ENCODE data around the gene ALDH18A1.

ALDH18A1 gene

GRCh38 chr10:95572131-95572820 lies 84.2 kb downstream of the ALDH18A1 start:
- H3K4me3 ChIP-seq (ENCODE audit: low read depth, low read length), result no peak overlapping the region
- TF ChIP-seq CTCF (IDR thresholded peaks at IDR 0.05; ENCODE audit: low read depth, low read length), result no peak

- no peak overlapping the region for H3K4me3 ChIP-seq (ENCODE audit: low read depth, low read length)
- TF ChIP-seq CTCF (IDR thresholded peaks at IDR 0.05; ENCODE audit: low read depth, low read length), result no peak
Measured at GRCh38 chr10:95571390-95571789, 85.1 kb downstream of the ALDH18A1 start.

- TF ChIP-seq CTCF (IDR thresholded peaks at IDR 0.05; ENCODE audit: low read depth, low read length), result no peak
- H3K4me3 ChIP-seq (ENCODE audit: low read depth, low read length), result no peak overlapping the region
Measured at GRCh38 chr10:95569368-95569767, 87.1 kb downstream of the ALDH18A1 start.

- TF ChIP-seq CTCF (IDR thresholded peaks at IDR 0.05; ENCODE audit: low read depth, low read length), result no peak
- H3K4me3 ChIP-seq (ENCODE audit: low read depth, low read length), result no peak overlapping the region
Measured at GRCh38 chr10:95567903-95568630, 88.4 kb downstream of the ALDH18A1 start.

- TF ChIP-seq CTCF (IDR thresholded peaks at IDR 0.05; ENCODE audit: low read depth, low read length), result no peak
Measured at GRCh38 chr10:95566136-95566535, 90.4 kb downstream of the ALDH18A1 start.

GRCh38 chr10:95565336-95565735 lies 91.2 kb downstream of the ALDH18A1 start:
- TF ChIP-seq CTCF (IDR thresholded peaks at IDR 0.05; ENCODE audit: low read depth, low read length), result no peak
- H3K4me3 ChIP-seq (ENCODE audit: low read depth, low read length), result no peak overlapping the region

More at GRCh38 chr10:95566136-95566535, 90.4 kb downstream of the ALDH18A1 start:
- no peak overlapping the region for H3K4me3 ChIP-seq (ENCODE audit: low read depth, low read length)

GRCh38 chr10:95564291-95564690 lies 92.2 kb downstream of the ALDH18A1 start:
- no peak overlapping the region for H3K4me3 ChIP-seq (ENCODE audit: low read depth, low read length)
- TF ChIP-seq CTCF (IDR thresholded peaks at IDR 0.05; ENCODE audit: low read depth, low read length), result no peak

Data from WI38 (cell line).